Measurements from ENCODE around the gene STK11.

STK11 gene

DNA sequence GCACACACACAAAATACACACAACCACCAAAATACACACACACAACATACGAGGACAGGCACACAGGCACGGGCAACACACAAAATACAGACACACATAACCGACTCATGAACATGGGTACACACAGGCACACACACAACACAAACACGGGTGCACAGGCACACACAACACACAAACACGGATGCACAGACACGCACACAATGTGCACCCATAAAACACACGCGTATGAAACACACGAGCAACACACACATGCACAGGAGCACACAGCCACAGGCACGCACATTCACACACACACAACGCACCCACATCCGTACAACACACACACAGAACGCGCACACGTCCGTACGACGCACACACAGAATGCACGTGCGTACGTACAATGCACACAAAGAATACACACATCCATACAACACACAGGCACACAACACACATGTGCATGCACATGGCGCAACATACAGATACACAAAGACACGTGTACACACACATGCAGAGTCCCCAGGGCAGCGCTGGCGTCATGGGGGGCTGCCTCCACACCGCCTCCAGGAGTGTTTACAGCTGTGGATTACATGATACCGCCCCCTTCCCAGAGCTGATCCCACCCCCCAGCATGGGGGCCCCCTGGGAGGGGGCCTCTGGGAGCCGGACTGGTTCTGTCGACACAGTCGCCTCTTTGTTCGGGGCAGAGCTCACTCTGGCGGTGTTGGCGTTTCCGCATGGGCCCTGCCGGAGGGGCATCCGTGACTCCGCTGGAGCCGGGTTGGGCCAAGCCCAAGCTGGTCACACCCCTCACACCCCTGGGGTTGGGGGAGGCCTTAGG lies 34.4 kb upstream of the STK11 start:
- Histone ChIP-seq H3K4me3 (ENCODE audit: insufficient read depth, low read depth, low read length, poor library complexity, severe bottlenecking) (no peak overlapping the region), H3K27me3 (replicated peaks; ENCODE audit: control insufficient read depth, insufficient read depth, low read length, poor library complexity, severe bottlenecking) (no peaks in the 10 kb centered on the region), H3K9me3 (ENCODE audit: control insufficient read depth, low read length) (no peaks in the 10 kb centered on the region), H3K27ac (ENCODE audit: insufficient read depth, low read length, poor library complexity, severe bottlenecking) (no peak overlapping the region), H3K36me3 (ENCODE audit: control insufficient read depth, insufficient read depth, low read length) (peaks cover 8% of the 10 kb centered on the region), H3K4me1 (ENCODE audit: control insufficient read depth, insufficient read depth, low read length, poor library complexity, severe bottlenecking) (peaks cover 17% of the 10 kb centered on the region)
- DNase-seq: no peak

GRCh38 chr19:1171755-1172352 lies 33.7 kb upstream of the STK11 start:
- no peak overlapping the region for H3K4me3 ChIP-seq (ENCODE audit: insufficient read depth, low read depth, low read length, poor library complexity, severe bottlenecking)
- no peaks in the 10 kb centered on the region for H3K27me3 ChIP-seq (replicated peaks; ENCODE audit: control insufficient read depth, insufficient read depth, low read length, poor library complexity, severe bottlenecking)
- no peak overlapping the region for H3K27ac ChIP-seq (ENCODE audit: insufficient read depth, low read length, poor library complexity, severe bottlenecking)
- DNase-seq: no peak
- no peaks in the 10 kb centered on the region for H3K9me3 ChIP-seq (ENCODE audit: control insufficient read depth, low read length)
- peaks cover 17% of the 10 kb centered on the region for H3K4me1 ChIP-seq (ENCODE audit: control insufficient read depth, insufficient read depth, low read length, poor library complexity, severe bottlenecking)
- peaks cover 8% of the 10 kb centered on the region for H3K36me3 ChIP-seq (ENCODE audit: control insufficient read depth, insufficient read depth, low read length)

GRCh38 chr19:1172353-1173158 lies 33.0 kb upstream of the STK11 start:
- DNase-seq: no peak
- Histone ChIP-seq H3K27ac (ENCODE audit: insufficient read depth, low read length, poor library complexity, severe bottlenecking) (peak overlapping the region; percentile 76), H3K4me1 (ENCODE audit: control insufficient read depth, insufficient read depth, low read length, poor library complexity, severe bottlenecking) (peaks cover 17% of the 10 kb centered on the region), H3K4me3 (ENCODE audit: insufficient read depth, low read depth, low read length, poor library complexity, severe bottlenecking) (peak overlapping the region; percentile 91), H3K9me3 (ENCODE audit: control insufficient read depth, low read length) (no peaks in the 10 kb centered on the region), H3K36me3 (ENCODE audit: control insufficient read depth, insufficient read depth, low read length) (peaks cover 2% of the 10 kb centered on the region), H3K27me3 (replicated peaks; ENCODE audit: control insufficient read depth, insufficient read depth, low read length, poor library complexity, severe bottlenecking) (no peaks in the 10 kb centered on the region)

GRCh38 chr19:1173159-1173844 lies 32.3 kb upstream of the STK11 start:
- Histone ChIP-seq H3K9me3 (ENCODE audit: control insufficient read depth, low read length) (no peaks in the 10 kb centered on the region), H3K36me3 (ENCODE audit: control insufficient read depth, insufficient read depth, low read length) (no peaks in the 10 kb centered on the region), H3K27ac (ENCODE audit: insufficient read depth, low read length, poor library complexity, severe bottlenecking) (peak overlapping the region; percentile 76), H3K4me3 (ENCODE audit: insufficient read depth, low read depth, low read length, poor library complexity, severe bottlenecking) (peak overlapping the region; percentile 91), H3K27me3 (replicated peaks; ENCODE audit: control insufficient read depth, insufficient read depth, low read length, poor library complexity, severe bottlenecking) (no peaks in the 10 kb centered on the region), H3K4me1 (ENCODE audit: control insufficient read depth, insufficient read depth, low read length, poor library complexity, severe bottlenecking) (peaks cover 17% of the 10 kb centered on the region)
- no peak for DNase-seq

DNA sequence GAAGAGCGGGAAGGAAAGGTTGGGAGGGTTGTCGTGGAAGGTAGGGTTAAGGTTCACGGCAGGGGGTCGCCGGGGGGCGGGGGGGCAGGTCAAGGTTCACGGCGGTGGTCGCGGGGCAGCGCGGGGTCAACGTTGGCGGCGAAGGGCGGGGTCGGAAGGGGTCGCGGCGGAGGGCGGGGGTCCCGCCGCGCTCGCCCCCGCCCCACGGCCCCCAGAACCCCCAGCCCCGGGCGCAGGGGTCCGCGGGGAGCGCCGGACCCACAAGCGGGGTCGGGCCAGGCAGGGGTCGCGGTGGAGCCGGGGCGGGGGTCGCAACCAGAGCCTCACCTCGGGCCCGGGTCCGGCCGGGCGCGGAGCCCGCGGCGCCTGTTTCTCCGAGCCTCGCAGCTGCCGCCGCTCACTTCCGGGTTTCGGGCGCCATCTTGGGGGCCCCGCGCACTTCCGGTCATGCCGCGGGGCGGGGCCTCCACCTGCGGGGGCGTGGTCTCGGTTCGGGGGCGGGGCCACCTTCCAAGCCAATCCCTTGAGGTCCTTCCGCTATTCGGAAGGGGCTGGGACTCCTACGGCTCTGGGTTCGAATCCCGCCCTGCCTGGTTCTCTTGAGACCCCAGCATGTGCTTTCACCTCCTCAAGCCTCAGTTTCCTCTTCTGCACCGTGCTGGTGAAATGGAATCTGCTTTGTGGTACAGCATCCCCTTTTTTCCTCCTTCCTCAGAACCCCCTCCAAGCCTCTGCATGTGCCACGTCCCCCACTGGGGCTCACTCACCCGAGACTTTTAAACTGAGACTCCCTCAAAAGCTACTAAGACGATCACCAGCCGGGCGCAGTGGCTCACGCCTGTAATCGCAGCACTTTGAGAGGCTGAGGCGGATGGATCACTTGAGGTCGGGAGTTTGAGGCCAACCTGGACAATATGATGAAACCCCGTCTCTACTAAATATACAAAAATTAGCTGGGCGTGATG lies 31.5 kb upstream of the STK11 start, which contains the start of gene SBNO2:
TSS of gene SBNO2 (minus strand) at position 424 of the 965 bp plus-strand sequence. CDS start 19,992 bp downstream, outside the sequence.
- peak; percentile 74 to 83 (median 78) for DNase-seq
- peak within 1 kb of the TSS; percentile 76 for H3K27ac ChIP-seq (ENCODE audit: insufficient read depth, low read length, poor library complexity, severe bottlenecking)
- H3K27me3 ChIP-seq (replicated peaks; ENCODE audit: control insufficient read depth, insufficient read depth, low read length, poor library complexity, severe bottlenecking): no peaks in the 10 kb centered on the region
- H3K36me3 ChIP-seq (ENCODE audit: control insufficient read depth, insufficient read depth, low read length): no peaks in the 10 kb centered on the region
- H3K4me1 ChIP-seq (ENCODE audit: control insufficient read depth, insufficient read depth, low read length, poor library complexity, severe bottlenecking): peaks cover 17% of the 10 kb centered on the region
- H3K9me3 ChIP-seq (ENCODE audit: control insufficient read depth, low read length): no peaks in the 10 kb centered on the region
- peak within 1 kb of the TSS; percentile 91 for H3K4me3 ChIP-seq (ENCODE audit: insufficient read depth, low read depth, low read length, poor library complexity, severe bottlenecking)

DNA sequence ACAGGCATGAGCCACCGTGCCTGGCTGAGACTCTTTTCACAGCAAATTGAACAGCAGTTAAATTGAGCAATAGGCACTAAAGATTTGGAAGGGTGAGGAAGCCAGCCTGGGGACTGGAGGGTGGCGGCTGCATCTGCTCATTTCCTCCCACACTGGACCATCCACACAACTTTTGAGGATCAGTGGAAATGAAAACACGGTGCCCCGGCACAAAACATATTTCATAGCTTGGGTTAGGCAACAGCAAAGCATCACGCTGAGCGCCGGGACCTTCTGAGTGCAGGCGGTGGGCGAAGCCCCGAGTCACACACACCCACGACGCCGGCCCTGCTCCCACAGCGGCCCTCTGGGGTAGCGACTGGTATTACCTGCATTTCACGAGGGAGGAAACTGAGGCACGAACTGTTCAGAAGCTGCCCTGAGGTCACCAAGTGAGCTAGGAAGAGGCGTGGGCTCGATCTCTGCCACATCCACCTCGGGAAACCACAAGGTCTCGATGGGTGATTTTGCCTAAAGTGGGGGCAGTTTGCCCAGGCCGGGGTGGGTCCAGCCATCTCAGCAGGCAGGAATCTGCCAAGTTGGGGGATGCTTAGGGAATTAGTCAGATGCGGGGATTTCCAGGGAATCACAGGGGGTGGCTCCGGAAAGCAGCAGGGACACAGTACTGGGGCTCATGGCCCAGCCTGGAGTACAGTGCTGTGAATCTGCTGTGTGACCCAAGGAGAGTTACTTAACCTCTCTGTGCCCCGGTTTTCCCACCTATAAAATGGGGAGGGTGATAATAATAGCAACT lies 28.1 kb upstream of the STK11 start:
- no peak overlapping the region for H3K4me3 ChIP-seq (ENCODE audit: insufficient read depth, low read depth, low read length, poor library complexity, severe bottlenecking)
- DNase-seq: no peak
- H3K4me1 ChIP-seq (ENCODE audit: control insufficient read depth, insufficient read depth, low read length, poor library complexity, severe bottlenecking): peaks cover 19% of the 10 kb centered on the region
- H3K36me3 ChIP-seq (ENCODE audit: control insufficient read depth, insufficient read depth, low read length): no peaks in the 10 kb centered on the region
- H3K27ac ChIP-seq (ENCODE audit: insufficient read depth, low read length, poor library complexity, severe bottlenecking): no peak overlapping the region
- no peaks in the 10 kb centered on the region for H3K9me3 ChIP-seq (ENCODE audit: control insufficient read depth, low read length)
- H3K27me3 ChIP-seq (replicated peaks; ENCODE audit: control insufficient read depth, insufficient read depth, low read length, poor library complexity, severe bottlenecking): no peaks in the 10 kb centered on the region

DNA sequence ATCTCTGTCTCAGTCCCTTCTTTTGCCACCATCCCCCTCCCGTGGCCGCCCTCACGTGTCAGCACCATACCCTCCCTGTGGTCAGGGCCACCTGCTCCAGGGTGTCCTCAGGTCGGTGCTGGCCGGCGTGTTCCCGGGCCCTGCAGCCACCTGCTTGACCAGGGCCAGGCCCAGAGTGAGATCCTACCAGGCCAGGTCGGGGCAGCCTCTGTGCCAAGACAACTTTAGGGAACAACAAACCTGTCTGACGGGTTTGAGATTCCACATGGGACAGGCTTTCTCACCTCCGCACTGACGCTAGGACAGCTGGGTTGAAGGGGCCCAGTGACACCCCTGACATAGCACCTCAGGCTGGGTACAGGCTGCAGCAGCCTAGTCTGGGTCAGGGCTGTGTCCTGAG lies 24.0 kb upstream of the STK11 start:
- H3K27ac ChIP-seq (ENCODE audit: insufficient read depth, low read length, poor library complexity, severe bottlenecking): no peak overlapping the region
- no peak overlapping the region for H3K4me3 ChIP-seq (ENCODE audit: insufficient read depth, low read depth, low read length, poor library complexity, severe bottlenecking)
- H3K36me3 ChIP-seq (ENCODE audit: control insufficient read depth, insufficient read depth, low read length): no peaks in the 10 kb centered on the region
- peaks cover 7% of the 10 kb centered on the region for H3K4me1 ChIP-seq (ENCODE audit: control insufficient read depth, insufficient read depth, low read length, poor library complexity, severe bottlenecking)
- no peaks in the 10 kb centered on the region for H3K9me3 ChIP-seq (ENCODE audit: control insufficient read depth, low read length)
- no peaks in the 10 kb centered on the region for H3K27me3 ChIP-seq (replicated peaks; ENCODE audit: control insufficient read depth, insufficient read depth, low read length, poor library complexity, severe bottlenecking)
- DNase-seq: no peak

- Histone ChIP-seq H3K9me3 (ENCODE audit: control insufficient read depth, low read length) (no peaks in the 10 kb centered on the region), H3K4me3 (ENCODE audit: insufficient read depth, low read depth, low read length, poor library complexity, severe bottlenecking) (no peak overlapping the region), H3K27ac (ENCODE audit: insufficient read depth, low read length, poor library complexity, severe bottlenecking) (no peak overlapping the region), H3K4me1 (ENCODE audit: control insufficient read depth, insufficient read depth, low read length, poor library complexity, severe bottlenecking) (peaks cover 7% of the 10 kb centered on the region), H3K36me3 (ENCODE audit: control insufficient read depth, insufficient read depth, low read length) (no peaks in the 10 kb centered on the region), H3K27me3 (replicated peaks; ENCODE audit: control insufficient read depth, insufficient read depth, low read length, poor library complexity, severe bottlenecking) (no peaks in the 10 kb centered on the region)
- no peak for DNase-seq
Measured at GRCh38 chr19:1182068-1182467, 23.5 kb upstream of the STK11 start.

Measured in effector memory CD4-positive, alpha-beta T cell (primary cell).